ENCODE data around the gene KBTBD6. TPM values are rescaled to one million over a fixed set of nuclear protein-coding genes. Genes with fewer than 3 reads are reported as not detected.
A peak's percentile ranks its signal among the peaks of the same experiment; 100 is the strongest.

KBTBD6 gene
- 9.3 and 9.5 TPM in 2 replicates for total RNA-seq (2022)
- Bru-seq, nascent RNA: percentile 81 among the genes with signal in this experiment
- BruChase-seq, experiment 1, labeled RNA remaining after a 2-hour chase: percentile 96 among the genes with signal in this experiment
- percentile 80 among the genes with signal in this experiment for BruChase-seq, experiment 2, labeled RNA remaining after a 6-hour chase
- long read RNA-seq, full-length matches to known transcripts: 23 of 23 reads
- long read RNA-seq, partial matches to known transcripts: 0 of 23 reads
- long read RNA-seq, other reads (novel, unspliced or antisense): 0 of 23 reads

- H3K27me3 Mint-ChIP-seq (ENCODE audit: insufficient read depth, unreplicated experiment): no peaks in the 10 kb centered on the region
- H3K4me1 ChIP-seq: no peaks in the 10 kb centered on the region
- H3K4me3 ChIP-seq (ENCODE audit: low read depth, low read length): peak within 1 kb of the TSS; percentile 66
- peaks cover 20% of the 10 kb centered on the region for H3K4me1 Mint-ChIP-seq (ENCODE audit: low read depth, unreplicated experiment)
- H3K9me3 ChIP-seq: no peaks in the 10 kb centered on the region
- peak; percentile 98 for DNase-seq
- peaks cover 8% of the 10 kb centered on the region for H3K36me3 Mint-ChIP-seq (ENCODE audit: insufficient read depth, unreplicated experiment)
- H3K27me3 ChIP-seq (replicated peaks; ENCODE audit: control insufficient read depth, insufficient read depth, low read length): no peaks in the 10 kb centered on the region
- H3K4me3 Mint-ChIP-seq (ENCODE audit: unreplicated experiment): peak within 1 kb of the TSS; percentile 89
- no peaks in the 10 kb centered on the region for H3K36me3 ChIP-seq (ENCODE audit: control insufficient read depth, insufficient read depth, low read length)
- ChIA-PET CTCF (interaction anchor here (0.6 kb wide), 1 partner anchor 86 kb away, joined by 3 read pairs; no protein-coding TSS in a partner anchor), POLR2A (interaction anchor here (0.6 kb wide), 1 partner anchor 72 kb away, joined by 3 read pairs; no protein-coding TSS in a partner anchor)
- BruUV-seq (replicated peaks): no TSS peak
- H3K27ac Mint-ChIP-seq (ENCODE audit: unreplicated experiment): peak within 1 kb of the TSS; percentile 86
- H3K9me3 Mint-ChIP-seq (ENCODE audit: unreplicated experiment): no peaks in the 10 kb centered on the region
- intact Hi-C loops (cut with micrococcal nuclease; ENCODE audit: unreplicated experiment): loop anchor here (1.0 kb wide), 1 partner anchor 62 kb away; the partner anchor contains the start of gene KBTBD7
- TF ChIP-seq CTCF (IDR thresholded peaks at IDR 0.05; ENCODE audit: insufficient read depth in 1 of 2, low read depth in 1 of 2, low read length in 1 of 2, severe bottlenecking in 1 of 2, unreplicated experiment in 1 of 2): no peak
These were observed at the start of gene KBTBD6 for GRCh38 chr13:41132512-41133152. KBTBD6 (minus strand) TSS chr13:41132802; CDS start chr13:41132511, 291 bp downstream.

GRCh38 chr13:41182231-41182630 is 49.6 kb upstream of the KBTBD6 start:
- DNase-seq: no peak
- Histone ChIP-seq H3K9me3 (0 out of 2 replicates have a peak, but pooled peaks cover under 1% of the 10 kb centered on the region), H3K4me3 (ENCODE audit: low read depth, low read length) (no peak overlapping the region), H3K27me3 (replicated peaks; ENCODE audit: control insufficient read depth, insufficient read depth, low read length) (no peaks in the 10 kb centered on the region), H3K36me3 (ENCODE audit: control insufficient read depth, insufficient read depth, low read length) (no peaks in the 10 kb centered on the region), H3K4me1 (no peaks in the 10 kb centered on the region)
- Mint-ChIP-seq H3K36me3 (ENCODE audit: insufficient read depth, unreplicated experiment) (no peaks in the 10 kb centered on the region), H3K27ac (ENCODE audit: unreplicated experiment) (no peak overlapping the region), H3K4me1 (ENCODE audit: low read depth, unreplicated experiment) (no peaks in the 10 kb centered on the region), H3K27me3 (ENCODE audit: insufficient read depth, unreplicated experiment) (no peaks in the 10 kb centered on the region), H3K4me3 (ENCODE audit: unreplicated experiment) (no peak overlapping the region), H3K9me3 (ENCODE audit: unreplicated experiment) (no peaks in the 10 kb centered on the region)
- intact Hi-C loops (cut with micrococcal nuclease; ENCODE audit: unreplicated experiment): no loop called here
- TF ChIP-seq CTCF (IDR thresholded peaks at IDR 0.05; ENCODE audit: insufficient read depth in 1 of 2, low read depth in 1 of 2, low read length in 1 of 2, severe bottlenecking in 1 of 2, unreplicated experiment in 1 of 2): no peak
- CTCF ChIA-PET: no interaction called here
- POLR2A ChIA-PET: no interaction called here
- BruUV-seq (replicated peaks): no TSS peak

- TF ChIP-seq CTCF (IDR thresholded peaks at IDR 0.05; ENCODE audit: insufficient read depth in 1 of 2, low read depth in 1 of 2, low read length in 1 of 2, severe bottlenecking in 1 of 2, unreplicated experiment in 1 of 2): no peak
- Histone ChIP-seq H3K9me3 (peaks cover 21% of the 10 kb centered on the region), H3K36me3 (ENCODE audit: control insufficient read depth, insufficient read depth, low read length) (no peaks in the 10 kb centered on the region), H3K27me3 (replicated peaks; ENCODE audit: control insufficient read depth, insufficient read depth, low read length) (no peaks in the 10 kb centered on the region), H3K4me1 (no peaks in the 10 kb centered on the region), H3K4me3 (ENCODE audit: low read depth, low read length) (no peak overlapping the region)
- ChIA-PET POLR2A (no interaction called here), CTCF (no interaction called here)
- BruUV-seq (replicated peaks): no TSS peak
- no peak for DNase-seq
- Mint-ChIP-seq H3K27me3 (ENCODE audit: insufficient read depth, unreplicated experiment) (no peaks in the 10 kb centered on the region), H3K9me3 (ENCODE audit: unreplicated experiment) (peaks cover 23% of the 10 kb centered on the region), H3K27ac (ENCODE audit: unreplicated experiment) (no peak overlapping the region), H3K36me3 (ENCODE audit: insufficient read depth, unreplicated experiment) (no peaks in the 10 kb centered on the region), H3K4me1 (ENCODE audit: low read depth, unreplicated experiment) (no peaks in the 10 kb centered on the region), H3K4me3 (ENCODE audit: unreplicated experiment) (no peak overlapping the region)
- intact Hi-C loops (cut with micrococcal nuclease; ENCODE audit: unreplicated experiment): no loop called here
These were observed 47.1 kb upstream of the KBTBD6 start for GRCh38 chr13:41179593-41180250.

Data from Caco-2 (cell line).